Measurements from ENCODE around the gene ADCK1. TPM values are rescaled to one million over a fixed set of nuclear protein-coding genes. Genes with fewer than 3 reads are reported as not detected.

The ADCK1 gene
- total RNA-seq, 4 donors from 2014 or later: 3.8 to 11.1 (median 6.8) TPM

DNA sequence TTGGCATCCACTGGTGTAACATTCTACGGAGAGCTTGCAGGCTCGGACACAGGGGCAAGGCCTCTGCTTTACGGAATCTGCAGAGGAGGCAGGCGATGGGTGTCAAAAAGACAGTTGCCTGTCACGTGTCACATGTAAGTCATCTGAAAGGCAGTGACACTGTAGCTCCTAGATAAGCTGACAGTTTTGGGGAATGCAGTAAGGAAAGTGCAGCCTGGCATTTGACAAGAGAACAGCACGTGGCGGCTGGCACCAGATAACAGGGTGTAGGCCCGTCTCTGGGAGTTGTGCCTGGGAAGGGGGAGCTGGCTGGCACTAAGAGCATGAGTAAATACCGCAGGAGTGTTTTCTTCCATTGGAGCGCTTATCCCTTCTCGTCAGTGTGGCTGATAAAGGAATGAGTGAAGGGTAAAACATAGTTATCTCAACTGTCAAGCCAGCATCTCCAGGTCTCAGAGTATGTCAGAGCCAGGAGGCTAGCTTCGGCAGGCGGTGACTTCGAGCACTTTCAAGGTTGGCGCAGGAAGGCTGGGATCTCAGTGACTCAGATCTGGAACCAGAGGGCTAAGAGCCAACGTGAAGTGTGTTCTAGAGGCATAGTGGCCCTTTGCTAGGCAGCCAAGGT is 26.1 kb downstream of the ADCK1 start:
- 86 to 100% methylated on average over 3 to 11 of the region's 16 CpGs for WGBS, 2 donors (ENCODE audit: low coverage in 1 of 2)
- no peak for TF ChIP-seq EP300 (IDR thresholded peaks at IDR 0.05)
- no peak for TF ChIP-seq POLR2AphosphoS5 (IDR thresholded peaks at IDR 0.05)
- TF ChIP-seq, protein P1, sequence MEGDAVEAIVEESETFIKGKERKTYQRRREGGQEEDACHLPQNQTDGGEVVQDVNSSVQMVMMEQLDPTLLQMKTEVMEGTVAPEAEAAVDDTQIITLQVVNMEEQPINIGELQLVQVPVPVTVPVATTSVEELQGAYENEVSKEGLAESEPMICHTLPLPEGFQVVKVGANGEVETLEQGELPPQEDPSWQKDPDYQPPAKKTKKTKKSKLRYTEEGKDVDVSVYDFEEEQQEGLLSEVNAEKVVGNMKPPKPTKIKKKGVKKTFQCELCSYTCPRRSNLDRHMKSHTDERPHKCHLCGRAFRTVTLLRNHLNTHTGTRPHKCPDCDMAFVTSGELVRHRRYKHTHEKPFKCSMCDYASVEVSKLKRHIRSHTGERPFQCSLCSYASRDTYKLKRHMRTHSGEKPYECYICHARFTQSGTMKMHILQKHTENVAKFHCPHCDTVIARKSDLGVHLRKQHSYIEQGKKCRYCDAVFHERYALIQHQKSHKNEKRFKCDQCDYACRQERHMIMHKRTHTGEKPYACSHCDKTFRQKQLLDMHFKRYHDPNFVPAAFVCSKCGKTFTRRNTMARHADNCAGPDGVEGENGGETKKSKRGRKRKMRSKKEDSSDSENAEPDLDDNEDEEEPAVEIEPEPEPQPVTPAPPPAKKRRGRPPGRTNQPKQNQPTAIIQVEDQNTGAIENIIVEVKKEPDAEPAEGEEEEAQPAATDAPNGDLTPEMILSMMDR (IDR thresholded peaks at IDR 0.05): no peak
- TF ChIP-seq POLR2A (IDR thresholded peaks at IDR 0.05): no peak
- Histone ChIP-seq H3K27ac (no peak overlapping the region), H3K9me3 (no peaks in the 10 kb centered on the region), H3K4me1 (no peaks in the 10 kb centered on the region), H3K4me3 (no peak overlapping the region), H3K36me3 (peaks cover 0 to 76% of the 10 kb centered on the region in 2 donors), H3K27me3 (no peaks in the 10 kb centered on the region)
- ATAC-seq: no peak

DNA sequence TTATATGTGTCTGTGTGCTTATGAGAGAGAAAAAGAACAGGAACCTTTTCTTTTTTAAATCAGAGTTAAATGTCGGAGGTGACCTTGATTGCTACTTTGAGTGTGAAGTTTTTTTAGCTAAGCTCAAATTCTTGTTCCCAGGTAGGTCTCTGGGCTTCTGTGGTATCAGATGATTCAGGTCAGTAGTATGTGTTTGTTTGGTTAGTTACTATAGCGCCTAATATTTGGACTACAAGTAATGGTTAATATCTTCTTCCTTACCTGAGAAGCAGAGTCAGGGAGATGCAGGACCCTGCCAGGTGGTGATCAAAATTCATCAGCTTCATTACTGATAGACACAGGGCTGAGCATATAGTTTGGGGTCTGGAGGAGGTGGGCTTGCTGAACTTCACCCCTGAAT is 30.8 kb downstream of the ADCK1 start:
- H3K4me1 ChIP-seq: no peaks in the 10 kb centered on the region
- WGBS, 2 donors (ENCODE audit: low coverage in 1 of 2): 85 to 93% methylated on average over 2 of the region's 2 CpGs

DNA sequence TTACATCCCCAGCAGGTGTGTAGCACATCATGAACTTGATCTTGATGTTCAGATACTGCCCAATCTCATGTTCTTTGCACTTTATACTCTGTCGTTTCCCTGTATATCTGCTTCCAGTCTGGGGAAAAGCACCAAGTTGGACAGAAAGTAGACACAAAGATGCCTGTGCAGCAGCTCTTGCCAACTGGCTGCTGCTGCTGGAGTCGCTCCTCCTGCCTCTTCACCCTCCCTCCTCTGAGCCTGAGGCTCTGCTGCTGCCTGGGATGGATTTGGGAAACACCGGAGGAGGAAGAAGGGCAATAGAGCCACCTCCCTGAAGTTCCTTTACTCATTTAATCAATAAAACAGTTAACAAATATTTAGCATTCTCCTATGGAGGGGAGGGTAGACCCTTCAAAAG is 32.4 kb downstream of the ADCK1 start:
- ATAC-seq: no peak
- Histone ChIP-seq H3K9me3 (no peaks in the 10 kb centered on the region), H3K4me3 (no peak overlapping the region), H3K27ac (no peak overlapping the region), H3K4me1 (no peaks in the 10 kb centered on the region), H3K36me3 (peaks cover 0 to 90% of the 10 kb centered on the region in 2 donors), H3K27me3 (no peaks in the 10 kb centered on the region)
- 34 to 41% methylated on average over 3 of the region's 3 CpGs for WGBS, 2 donors (ENCODE audit: low coverage in 1 of 2)
- TF ChIP-seq POLR2A (IDR thresholded peaks at IDR 0.05) (no peak), EP300 (IDR thresholded peaks at IDR 0.05) (no peak), POLR2AphosphoS5 (IDR thresholded peaks at IDR 0.05) (no peak)
- TF ChIP-seq, protein P1 (IDR thresholded peaks at IDR 0.05): no peak

More for the DNA sequence above, 30.8 kb downstream of the ADCK1 start:
- no peak for ATAC-seq
- H3K9me3 ChIP-seq: no peaks in the 10 kb centered on the region
- H3K4me3 ChIP-seq: no peak overlapping the region
- TF ChIP-seq, protein P1 (IDR thresholded peaks at IDR 0.05): no peak
- TF ChIP-seq EP300 (IDR thresholded peaks at IDR 0.05) (no peak), POLR2A (IDR thresholded peaks at IDR 0.05) (no peak), POLR2AphosphoS5 (IDR thresholded peaks at IDR 0.05) (no peak)
- no peak overlapping the region for H3K27ac ChIP-seq
- no peaks in the 10 kb centered on the region for H3K27me3 ChIP-seq
- H3K36me3 ChIP-seq: peaks cover 0 to 85% of the 10 kb centered on the region in 2 donors

DNA sequence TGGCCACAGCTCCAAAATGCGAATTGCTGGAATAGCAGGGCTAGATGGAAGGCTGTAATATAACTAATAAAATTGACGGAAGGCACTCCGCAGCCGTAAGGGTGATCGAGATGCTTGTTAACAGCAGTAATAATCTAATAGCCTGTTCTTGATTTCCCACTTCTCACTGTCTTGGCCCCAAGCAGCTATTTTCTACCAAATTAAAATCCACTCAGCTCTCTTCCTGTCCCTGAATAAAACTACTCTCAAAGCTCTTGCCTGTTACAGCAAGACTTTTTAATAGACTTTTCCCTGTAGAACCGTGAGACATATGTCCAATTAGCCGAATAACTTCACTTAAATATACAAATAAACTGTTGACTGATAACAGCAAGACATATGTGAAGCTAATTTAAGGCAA is 38.0 kb downstream of the ADCK1 start:
- Histone ChIP-seq H3K27me3 (no peaks in the 10 kb centered on the region), H3K27ac (no peak overlapping the region), H3K4me1 (no peaks in the 10 kb centered on the region), H3K9me3 (no peaks in the 10 kb centered on the region), H3K36me3 (peaks cover 0 to 51% of the 10 kb centered on the region in 2 donors), H3K4me3 (no peak overlapping the region)
- ATAC-seq: no peak
- WGBS, 2 donors (ENCODE audit: low coverage in 1 of 2): 74 to 93% methylated on average over 5 to 7 of the region's 7 CpGs
- TF ChIP-seq POLR2AphosphoS5 (IDR thresholded peaks at IDR 0.05) (no peak), POLR2A (IDR thresholded peaks at IDR 0.05) (no peak), EP300 (IDR thresholded peaks at IDR 0.05) (no peak)
- TF ChIP-seq, protein P1 (IDR thresholded peaks at IDR 0.05): no peak

DNA sequence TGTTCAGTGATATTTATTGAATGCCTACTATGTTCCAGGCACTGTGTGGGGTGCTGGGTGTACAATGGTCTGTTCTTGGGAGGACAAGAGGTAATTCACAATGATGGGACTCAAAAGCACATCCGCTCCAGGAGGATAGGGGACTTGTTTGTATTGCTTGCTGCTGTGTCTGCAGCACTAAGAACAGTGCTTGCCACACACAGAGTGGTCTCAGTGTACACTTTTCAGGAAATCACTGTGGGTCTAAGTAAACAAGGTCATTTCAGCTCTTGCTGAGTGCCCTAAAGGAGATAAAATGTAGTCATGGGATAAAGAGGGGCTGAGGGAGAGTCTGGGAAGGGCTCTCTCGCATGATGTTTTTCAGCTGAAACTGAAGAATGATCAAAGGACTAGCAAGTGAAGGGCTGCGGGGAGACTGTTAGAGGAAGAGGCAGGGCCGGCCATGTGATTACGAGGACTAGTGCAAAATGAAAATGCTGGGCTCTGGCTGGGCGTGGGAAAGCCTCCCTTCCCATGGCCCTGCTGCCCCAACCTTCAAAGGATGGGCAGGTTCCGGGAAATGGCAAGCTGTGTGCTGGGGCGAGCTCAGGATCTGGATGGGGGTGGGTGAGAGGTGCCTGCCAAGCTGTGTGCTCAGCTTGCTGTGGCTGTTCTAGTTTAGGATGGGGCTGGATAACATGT is 39.1 kb downstream of the ADCK1 start:
- H3K9me3 ChIP-seq: no peaks in the 10 kb centered on the region
- no peak for ATAC-seq
- H3K36me3 ChIP-seq: peaks cover 0 to 41% of the 10 kb centered on the region in 2 donors
- 70% methylated on average over 2 of the region's 8 CpGs for WGBS, 2 donors (ENCODE audit: low coverage in 1 of 2)
- TF ChIP-seq POLR2AphosphoS5 (IDR thresholded peaks at IDR 0.05): no peak
- H3K4me3 ChIP-seq: no peak overlapping the region
- no peaks in the 10 kb centered on the region for H3K4me1 ChIP-seq
- no peaks in the 10 kb centered on the region for H3K27me3 ChIP-seq
- no peak overlapping the region for H3K27ac ChIP-seq
